Uterus (tissue), 2 donors: ENCODE data around the gene TEX14.

Source experiments
- CTCF ChIP-seq, 4 experiments: fragments of 200-600 bp in 2 of 4; fragments of 450-650 bp in 2 of 4; sonication (generic) in 2 of 4; IDR thresholded peaks; one replicate each; pipeline ENCODE4 v1.5.1; 2016 to 2019; ENCODE audit warnings: antibody characterized with exemption in 4 of 4, mild to moderate bottlenecking in 2 of 4, moderate library complexity in 1 of 4
- POLR2A ChIP-seq, 2 donors: fragments of 450-650 bp; IDR thresholded peaks; one replicate each; pipeline ENCODE4 v1.6.1; 2016; ENCODE audit warnings: antibody characterized with exemption in 2 of 2, mild to moderate bottlenecking in 1 of 2, moderate library complexity in 1 of 2

GRCh38 chr17:58728798-58729197 is 37.0 kb upstream of the TEX14 start:
- TF ChIP-seq CTCF (IDR thresholded peaks at IDR 0.05), result no peak
- TF ChIP-seq POLR2A (IDR thresholded peaks at IDR 0.05), result no peak
